Daoy (cell line): Measurements from ENCODE around the gene ZNF674. TPM values are rescaled to one million over a fixed set of nuclear protein-coding genes. Genes with fewer than 3 reads are reported as not detected.
"Not testable (repeated sequence)": the region's sequence is repeated elsewhere in the genome, so short reads cannot be mapped to it uniquely, and the experiment has no call there.

Source experiments
- DNase-seq: peaks from one replicate; pipeline ENCODE4 v3.0.0-alpha.2; 2015; ENCODE audit warnings: low read depth
- total RNA-seq: library from RNA; depleted of rRNA; stranded (reverse); fragments of >200 nt; shearing (Covaris generic); gene quantifications from 2 replicates; pipeline ENCODE4 v1.2.3, GENCODE V29; 2014

Gene ZNF674
- total RNA-seq, 1 experiment from 2014 or later = 2.2 TPM

GRCh38 chrX:46571423-46572339 is 26.5 kb upstream of the ZNF674 start:
- DNase-seq = no peak

- no peak for DNase-seq
Observed at GRCh38 chrX:46569621-46570020, 24.4 kb upstream of the ZNF674 start.

- no peak for DNase-seq
Observed at GRCh38 chrX:46567388-46567787, 22.2 kb upstream of the ZNF674 start.

- DNase-seq = no peak
Observed at GRCh38 chrX:46561824-46562657, 16.8 kb upstream of the ZNF674 start.

- DNase-seq = no peak
Observed at GRCh38 chrX:46559062-46559461, 13.8 kb upstream of the ZNF674 start.

- DNase-seq = no peak
Observed at GRCh38 chrX:46554942-46555341, 9.7 kb upstream of the ZNF674 start.

GRCh38 chrX:46553935-46554334 is 8.7 kb upstream of the ZNF674 start:
- no peak for DNase-seq

- peak; percentile 61 for DNase-seq
Observed at GRCh38 chrX:46551494-46552128, 6.4 kb upstream of the ZNF674 start.

GRCh38 chrX:46549914-46550313 is 4.7 kb upstream of the ZNF674 start:
- DNase-seq = no peak

- peak; percentile 71 for DNase-seq
Observed at GRCh38 chrX:46547857-46548256, 2.6 kb upstream of the ZNF674 start.

- DNase-seq = not testable (repeated sequence)
Observed at GRCh38 chrX:46544527-46544926, 694 bp downstream of the ZNF674 start.

GRCh38 chrX:46543441-46543840 is 1.8 kb downstream of the ZNF674 start:
- no peak for DNase-seq

GRCh38 chrX:46531442-46531841 is 13.8 kb downstream of the ZNF674 start:
- no peak for DNase-seq

GRCh38 chrX:46530404-46530908 is 14.8 kb downstream of the ZNF674 start:
- DNase-seq = not testable (repeated sequence)

GRCh38 chrX:46529740-46530403 is 15.3 kb downstream of the ZNF674 start:
- DNase-seq = not testable (repeated sequence)

- not testable (repeated sequence) for DNase-seq
Observed at GRCh38 chrX:46528640-46529039, 16.6 kb downstream of the ZNF674 start.

- DNase-seq = no peak
Observed at GRCh38 chrX:46506076-46506475, 39.1 kb downstream of the ZNF674 start.

GRCh38 chrX:46502848-46503247 is 42.4 kb downstream of the ZNF674 start:
- no peak for DNase-seq

- no peak for DNase-seq
Observed at GRCh38 chrX:46500054-46500453, 45.2 kb downstream of the ZNF674 start.

- DNase-seq = no peak
Observed at GRCh38 chrX:46488712-46489111, 56.5 kb downstream of the ZNF674 start.

GRCh38 chrX:46485897-46486296 is 59.3 kb downstream of the ZNF674 start:
- no peak for DNase-seq
